ENCODE results near the gene NEU3.
"Not testable (repeated sequence)": the region's sequence is repeated elsewhere in the genome, so short reads cannot be mapped to it uniquely, and the experiment has no call there.

Gene NEU3

GRCh38 chr11:74984070-74984469 is 4.7 kb upstream of the NEU3 start:
- Histone ChIP-seq H3K4me3 (ENCODE audit: low read length in 2 of 2) (no peak overlapping the region), H3K9me3 (ENCODE audit: control insufficient read depth in 2 of 2, low read length in 2 of 2) (no peaks in the 10 kb centered on the region), H3K27ac (ENCODE audit: low read length) (no peak overlapping the region), H3K9ac (ENCODE audit: low read length in 2 of 2) (no peak overlapping the region), H3K36me3 (ENCODE audit: control insufficient read depth in 2 of 2, insufficient read depth in 2 of 2, low read length in 2 of 2) (peaks cover 3 to 4% of the 10 kb centered on the region in 2 donors), H3K27me3 (ENCODE audit: control insufficient read depth in 1 of 2, insufficient read depth in 2 of 2, low read length in 2 of 2) (no peaks in the 10 kb centered on the region), H3K4me1 (ENCODE audit: control insufficient read depth, insufficient read depth, low read length) (peaks cover under 1% of the 10 kb centered on the region)

GRCh38 chr11:74984730-74985129 is 4.0 kb upstream of the NEU3 start:
- H3K27ac ChIP-seq (ENCODE audit: low read length): no peak overlapping the region
- H3K9me3 ChIP-seq (ENCODE audit: control insufficient read depth in 2 of 2, low read length in 2 of 2): no peaks in the 10 kb centered on the region
- H3K4me3 ChIP-seq (ENCODE audit: low read length in 2 of 2): no peak overlapping the region
- peaks cover 4% of the 10 kb centered on the region for H3K4me1 ChIP-seq (ENCODE audit: control insufficient read depth, insufficient read depth, low read length)
- no peaks in the 10 kb centered on the region for H3K27me3 ChIP-seq (ENCODE audit: control insufficient read depth in 1 of 2, insufficient read depth in 2 of 2, low read length in 2 of 2)
- H3K9ac ChIP-seq (ENCODE audit: low read length in 2 of 2): no peak overlapping the region
- H3K36me3 ChIP-seq (ENCODE audit: control insufficient read depth in 2 of 2, insufficient read depth in 2 of 2, low read length in 2 of 2): peaks cover under 1 to 4% of the 10 kb centered on the region in 2 donors

DNA sequence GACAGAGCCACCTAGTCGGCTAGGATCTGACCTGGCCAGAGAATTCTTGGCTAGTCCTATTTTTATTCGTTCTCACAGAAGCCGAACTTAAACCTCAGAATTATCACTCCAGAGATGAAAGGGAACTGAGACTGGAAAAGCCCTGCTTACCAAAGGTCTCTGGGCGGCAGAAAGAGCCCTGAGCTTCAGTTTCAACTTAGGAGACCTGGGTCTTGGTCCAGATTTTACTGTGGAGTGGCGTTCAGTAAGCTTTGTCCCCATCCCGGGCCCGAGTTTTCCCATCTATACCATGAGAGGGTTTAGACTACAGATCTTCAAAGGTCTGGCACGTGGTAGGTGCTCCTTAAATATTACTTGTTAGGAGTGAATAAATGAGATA is 516 bp downstream of the NEU3 start:
- peaks cover 0 to 2% of the 10 kb centered on the region in 2 donors for H3K36me3 ChIP-seq (ENCODE audit: control insufficient read depth in 2 of 2, insufficient read depth in 2 of 2, low read length in 2 of 2)
- H3K4me3 ChIP-seq (ENCODE audit: low read length in 2 of 2): peak overlapping the region; percentile 74 to 88
- H3K9ac ChIP-seq (ENCODE audit: low read length in 2 of 2): peak overlapping the region; percentile 68 to 87
- H3K27ac ChIP-seq (ENCODE audit: low read length): peak overlapping the region; percentile 58
- H3K4me1 ChIP-seq (ENCODE audit: control insufficient read depth, insufficient read depth, low read length): peaks cover 4% of the 10 kb centered on the region
- H3K9me3 ChIP-seq (ENCODE audit: control insufficient read depth in 2 of 2, low read length in 2 of 2): no peaks in the 10 kb centered on the region
- no peaks in the 10 kb centered on the region for H3K27me3 ChIP-seq (ENCODE audit: control insufficient read depth in 1 of 2, insufficient read depth in 2 of 2, low read length in 2 of 2)

DNA sequence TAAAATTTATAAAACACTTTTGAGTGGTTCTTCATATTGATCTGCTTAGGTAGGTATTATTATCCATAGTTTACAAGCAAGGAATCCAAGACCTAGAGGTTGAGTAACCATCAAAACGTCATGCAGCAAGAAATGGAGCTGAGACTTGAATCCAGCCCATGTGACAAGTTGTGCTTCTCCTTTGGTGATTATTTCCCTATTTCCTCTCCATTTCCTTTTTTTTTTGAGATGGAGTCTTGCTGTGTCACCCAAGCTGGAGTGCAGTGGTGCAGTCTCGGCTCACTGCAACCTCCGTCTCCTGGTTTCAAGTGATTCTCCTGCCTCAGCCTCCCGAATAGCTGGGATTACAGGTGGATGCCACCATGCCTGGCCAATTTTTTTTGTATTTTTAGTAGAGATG is 1.4 kb downstream of the NEU3 start:
- H3K4me3 ChIP-seq (ENCODE audit: low read length in 2 of 2); H3K27me3 ChIP-seq (ENCODE audit: control insufficient read depth in 1 of 2, insufficient read depth in 2 of 2, low read length in 2 of 2); H3K9ac ChIP-seq (ENCODE audit: low read length in 2 of 2); H3K4me1 ChIP-seq (ENCODE audit: control insufficient read depth, insufficient read depth, low read length); H3K36me3 ChIP-seq (ENCODE audit: control insufficient read depth in 2 of 2, insufficient read depth in 2 of 2, low read length in 2 of 2); H3K9me3 ChIP-seq (ENCODE audit: control insufficient read depth in 2 of 2, low read length in 2 of 2); H3K27ac ChIP-seq (ENCODE audit: low read length): not testable (repeated sequence)

GRCh38 chr11:74990941-74991340 is 2.2 kb downstream of the NEU3 start:
- no peaks in the 10 kb centered on the region for H3K9me3 ChIP-seq (ENCODE audit: control insufficient read depth in 2 of 2, low read length in 2 of 2)
- peaks cover 2 to 8% of the 10 kb centered on the region in 2 donors for H3K36me3 ChIP-seq (ENCODE audit: control insufficient read depth in 2 of 2, insufficient read depth in 2 of 2, low read length in 2 of 2)
- no peak overlapping the region for H3K27ac ChIP-seq (ENCODE audit: low read length)
- H3K4me3 ChIP-seq (ENCODE audit: low read length in 2 of 2): no peak overlapping the region
- no peak overlapping the region for H3K9ac ChIP-seq (ENCODE audit: low read length in 2 of 2)
- H3K4me1 ChIP-seq (ENCODE audit: control insufficient read depth, insufficient read depth, low read length): peaks cover 4% of the 10 kb centered on the region
- no peaks in the 10 kb centered on the region for H3K27me3 ChIP-seq (ENCODE audit: control insufficient read depth in 1 of 2, insufficient read depth in 2 of 2, low read length in 2 of 2)

GRCh38 chr11:74992852-74993251 is 4.1 kb downstream of the NEU3 start:
- no peaks in the 10 kb centered on the region for H3K27me3 ChIP-seq (ENCODE audit: control insufficient read depth in 1 of 2, insufficient read depth in 2 of 2, low read length in 2 of 2)
- H3K9ac ChIP-seq (ENCODE audit: low read length in 2 of 2): no peak overlapping the region
- H3K4me1 ChIP-seq (ENCODE audit: control insufficient read depth, insufficient read depth, low read length): peaks cover 4% of the 10 kb centered on the region
- H3K9me3 ChIP-seq (ENCODE audit: control insufficient read depth in 2 of 2, low read length in 2 of 2): no peaks in the 10 kb centered on the region
- peaks cover 2 to 10% of the 10 kb centered on the region in 2 donors for H3K36me3 ChIP-seq (ENCODE audit: control insufficient read depth in 2 of 2, insufficient read depth in 2 of 2, low read length in 2 of 2)
- H3K4me3 ChIP-seq (ENCODE audit: low read length in 2 of 2): no peak overlapping the region
- H3K27ac ChIP-seq (ENCODE audit: low read length): no peak overlapping the region

DNA sequence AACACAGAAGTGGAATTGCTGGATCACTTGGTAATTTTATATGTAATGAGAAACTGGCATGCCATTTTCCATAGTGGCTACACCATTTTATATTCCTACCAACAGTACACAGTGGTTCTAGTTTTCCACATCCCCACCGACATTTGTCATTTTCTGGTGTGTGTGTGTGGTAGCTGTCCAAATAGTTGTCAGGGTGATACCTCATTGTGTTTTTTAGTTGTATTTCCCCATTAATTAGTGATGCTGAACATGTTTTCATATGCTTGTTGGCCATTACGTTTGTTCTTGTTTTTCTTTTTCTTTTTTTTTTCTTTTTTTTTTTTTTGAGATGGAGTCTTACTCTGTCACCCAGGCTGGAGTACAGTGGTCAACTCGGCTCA is 12.2 kb downstream of the NEU3 start:
- no peak overlapping the region for H3K4me3 ChIP-seq (ENCODE audit: low read length in 2 of 2)
- H3K9me3 ChIP-seq (ENCODE audit: control insufficient read depth in 2 of 2, low read length in 2 of 2): no peaks in the 10 kb centered on the region
- H3K9ac ChIP-seq (ENCODE audit: low read length in 2 of 2): no peak overlapping the region
- H3K27ac ChIP-seq (ENCODE audit: low read length): no peak overlapping the region
- H3K4me1 ChIP-seq (ENCODE audit: control insufficient read depth, insufficient read depth, low read length): no peaks in the 10 kb centered on the region
- peaks cover 6 to 10% of the 10 kb centered on the region in 2 donors for H3K36me3 ChIP-seq (ENCODE audit: control insufficient read depth in 2 of 2, insufficient read depth in 2 of 2, low read length in 2 of 2)
- no peaks in the 10 kb centered on the region for H3K27me3 ChIP-seq (ENCODE audit: control insufficient read depth in 1 of 2, insufficient read depth in 2 of 2, low read length in 2 of 2)

GRCh38 chr11:75001686-75002085 is 13.0 kb downstream of the NEU3 start:
- H3K27ac ChIP-seq (ENCODE audit: low read length): no peak overlapping the region
- H3K36me3 ChIP-seq (ENCODE audit: control insufficient read depth in 2 of 2, insufficient read depth in 2 of 2, low read length in 2 of 2): peaks cover 13% of the 10 kb centered on the region in 2 donors
- no peaks in the 10 kb centered on the region for H3K27me3 ChIP-seq (ENCODE audit: control insufficient read depth in 1 of 2, insufficient read depth in 2 of 2, low read length in 2 of 2)
- no peak overlapping the region for H3K4me3 ChIP-seq (ENCODE audit: low read length in 2 of 2)
- no peaks in the 10 kb centered on the region for H3K9me3 ChIP-seq (ENCODE audit: control insufficient read depth in 2 of 2, low read length in 2 of 2)
- H3K4me1 ChIP-seq (ENCODE audit: control insufficient read depth, insufficient read depth, low read length): no peaks in the 10 kb centered on the region
- H3K9ac ChIP-seq (ENCODE audit: low read length in 2 of 2): no peak overlapping the region

- Histone ChIP-seq H3K27me3 (ENCODE audit: control insufficient read depth in 1 of 2, insufficient read depth in 2 of 2, low read length in 2 of 2) (no peaks in the 10 kb centered on the region), H3K36me3 (ENCODE audit: control insufficient read depth in 2 of 2, insufficient read depth in 2 of 2, low read length in 2 of 2) (peaks cover 15% of the 10 kb centered on the region in 2 donors), H3K9ac (ENCODE audit: low read length in 2 of 2) (no peak overlapping the region), H3K9me3 (ENCODE audit: control insufficient read depth in 2 of 2, low read length in 2 of 2) (no peaks in the 10 kb centered on the region), H3K27ac (ENCODE audit: low read length) (no peak overlapping the region), H3K4me3 (ENCODE audit: low read length in 2 of 2) (no peak overlapping the region), H3K4me1 (ENCODE audit: control insufficient read depth, insufficient read depth, low read length) (no peaks in the 10 kb centered on the region)
Observed at GRCh38 chr11:75002516-75002915, 13.8 kb downstream of the NEU3 start.

GRCh38 chr11:75004215-75004614 is 15.5 kb downstream of the NEU3 start:
- H3K27ac ChIP-seq (ENCODE audit: low read length): no peak overlapping the region

GRCh38 chr11:75011357-75011756 is 22.6 kb downstream of the NEU3 start:
- no peak overlapping the region for H3K4me3 ChIP-seq (ENCODE audit: low read length in 2 of 2)
- H3K27ac ChIP-seq (ENCODE audit: low read length): no peak overlapping the region
- H3K4me1 ChIP-seq (ENCODE audit: control insufficient read depth, insufficient read depth, low read length): peaks cover 10% of the 10 kb centered on the region
- H3K36me3 ChIP-seq (ENCODE audit: control insufficient read depth in 2 of 2, insufficient read depth in 2 of 2, low read length in 2 of 2): peaks cover 7 to 10% of the 10 kb centered on the region in 2 donors
- no peaks in the 10 kb centered on the region for H3K27me3 ChIP-seq (ENCODE audit: control insufficient read depth in 1 of 2, insufficient read depth in 2 of 2, low read length in 2 of 2)
- no peak overlapping the region for H3K9ac ChIP-seq (ENCODE audit: low read length in 2 of 2)
- no peaks in the 10 kb centered on the region for H3K9me3 ChIP-seq (ENCODE audit: control insufficient read depth in 2 of 2, low read length in 2 of 2)

More at GRCh38 chr11:75004215-75004614, 15.5 kb downstream of the NEU3 start:
- no peaks in the 10 kb centered on the region for H3K9me3 ChIP-seq (ENCODE audit: control insufficient read depth in 2 of 2, low read length in 2 of 2)
- peaks cover 15 to 17% of the 10 kb centered on the region in 2 donors for H3K36me3 ChIP-seq (ENCODE audit: control insufficient read depth in 2 of 2, insufficient read depth in 2 of 2, low read length in 2 of 2)
- no peak overlapping the region for H3K9ac ChIP-seq (ENCODE audit: low read length in 2 of 2)
- H3K27me3 ChIP-seq (ENCODE audit: control insufficient read depth in 1 of 2, insufficient read depth in 2 of 2, low read length in 2 of 2): no peaks in the 10 kb centered on the region
- H3K4me3 ChIP-seq (ENCODE audit: low read length in 2 of 2): no peak overlapping the region
- H3K4me1 ChIP-seq (ENCODE audit: control insufficient read depth, insufficient read depth, low read length): no peaks in the 10 kb centered on the region
